GM12864 (cell line): Measurements from ENCODE around the gene PTPRM.

Source experiments
- DNase-seq: peaks from one replicate; pipeline ENCODE4 v3.0.0-alpha.2; 2011; ENCODE audit warnings: low read depth
- H3K4me3 ChIP-seq: 2 replicates; pipeline ENCODE4 v1.5.1; 2011; ENCODE audit warnings: mild to moderate bottlenecking, low read depth, low read length, control low read depth
- CTCF ChIP-seq: IDR thresholded peaks from 2 replicates; pipeline ENCODE4 v1.5.1; 2011; ENCODE audit warnings: low read depth, mild to moderate bottlenecking, moderate library complexity, low read length, control low read depth, inconsistent platforms; ENCODE audit errors: missing control alignments

The PTPRM gene

DNA sequence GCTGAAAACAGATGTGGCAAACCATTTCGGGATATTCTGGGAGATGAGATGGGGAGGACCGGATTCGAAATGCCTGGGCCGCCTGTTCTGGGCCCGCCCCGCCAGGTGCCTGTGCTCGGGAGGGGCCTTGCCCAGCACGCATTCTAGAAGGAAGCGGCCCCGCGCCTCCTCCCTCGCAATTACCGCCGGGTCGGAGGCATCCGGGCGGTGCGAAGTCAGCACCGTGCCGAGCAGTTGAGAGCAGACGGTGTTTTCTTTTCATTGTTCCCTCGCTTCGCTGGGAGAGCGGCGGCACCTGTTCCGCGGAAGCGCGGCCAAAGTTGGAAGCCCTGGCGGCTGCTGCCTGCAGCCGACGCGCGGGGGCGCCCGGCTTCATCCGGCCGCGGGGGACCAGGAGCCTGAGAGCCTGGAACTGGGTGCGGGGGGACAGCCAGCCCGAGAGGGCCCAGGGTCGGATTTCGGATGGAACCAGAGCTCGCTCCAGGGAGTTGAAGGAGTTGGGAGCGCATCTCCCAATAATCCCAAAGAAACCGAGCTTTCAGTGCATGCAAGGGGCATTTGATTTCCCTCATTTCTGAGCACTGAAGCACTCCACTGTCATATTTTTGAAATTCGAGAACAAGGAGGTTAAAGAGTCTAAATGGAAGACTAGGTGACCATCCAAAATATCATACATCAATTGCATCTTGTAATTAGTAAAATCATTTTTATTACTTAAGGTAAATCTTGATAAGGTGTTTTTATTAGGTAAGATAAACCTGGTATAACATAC is 800.3 kb downstream of the PTPRM start:
- peak; percentile 59 for TF ChIP-seq CTCF
- H3K4me3 ChIP-seq, result no peak overlapping the region
- no peak for DNase-seq

DNA sequence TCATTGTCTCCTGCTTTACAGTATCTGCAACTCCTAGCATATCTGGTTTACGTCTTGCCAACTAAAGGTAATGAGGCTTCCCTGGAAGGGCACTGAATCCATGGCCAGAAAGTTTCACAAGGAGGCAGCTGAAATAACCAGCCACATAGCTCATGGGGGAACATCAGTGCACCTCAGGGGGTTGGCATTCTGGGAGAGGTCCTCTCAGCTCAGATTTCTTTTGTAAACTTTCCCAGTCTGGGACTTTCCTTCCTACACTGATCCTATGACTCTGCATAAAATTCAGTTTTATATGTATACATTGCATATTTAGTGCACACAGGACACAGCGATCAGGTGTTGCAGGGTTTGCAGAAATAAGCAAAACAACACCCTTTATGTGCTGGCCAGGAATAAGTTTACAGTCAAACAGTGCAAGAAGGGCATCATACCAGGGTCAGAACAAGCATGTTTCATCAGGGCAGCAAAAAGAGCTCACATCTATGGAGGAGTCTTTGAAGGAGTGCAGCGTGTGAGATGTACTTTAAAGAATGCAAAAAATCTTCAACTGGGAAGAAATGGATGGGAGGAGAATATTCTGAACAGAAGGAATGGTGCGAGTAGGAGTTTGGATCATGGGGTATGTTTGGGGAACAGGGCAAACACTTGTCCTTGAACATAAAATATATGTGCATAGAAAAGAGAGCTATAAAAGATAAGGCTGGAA is 801.5 kb downstream of the PTPRM start:
- no peak for DNase-seq
- no peak overlapping the region for H3K4me3 ChIP-seq
- no peak for TF ChIP-seq CTCF

GRCh38 chr18:8373486-8373885 is 806.4 kb downstream of the PTPRM start:
- no peak for TF ChIP-seq CTCF
- DNase-seq, result no peak
- no peak overlapping the region for H3K4me3 ChIP-seq

GRCh38 chr18:8374676-8375075 is 807.6 kb downstream of the PTPRM start:
- no peak overlapping the region for H3K4me3 ChIP-seq
- DNase-seq, result no peak
- no peak for TF ChIP-seq CTCF

GRCh38 chr18:8375249-8375648 is 808.1 kb downstream of the PTPRM start:
- no peak for TF ChIP-seq CTCF
- DNase-seq, result no peak
- no peak overlapping the region for H3K4me3 ChIP-seq

DNA sequence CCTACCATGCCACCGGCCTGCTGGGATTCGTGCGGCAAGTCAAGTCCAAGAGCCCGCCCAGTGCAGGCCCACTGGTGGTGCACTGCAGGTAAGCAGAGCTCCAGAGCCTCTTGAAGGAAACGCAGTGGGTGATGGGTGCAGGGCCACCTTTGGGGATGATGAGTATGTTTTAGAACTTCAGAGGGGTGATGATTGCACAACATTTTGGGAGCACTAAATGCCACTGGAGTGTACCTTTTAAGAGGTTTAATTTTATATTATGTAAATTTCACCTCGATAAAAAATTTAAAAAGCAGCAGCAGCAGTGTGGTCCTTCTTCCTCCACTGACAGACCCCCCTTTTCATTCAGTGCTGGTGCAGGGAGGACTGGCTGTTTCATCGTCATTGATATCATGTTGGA is 809.0 kb downstream of the PTPRM start:
- H3K4me3 ChIP-seq, result no peak overlapping the region
- TF ChIP-seq CTCF, result no peak
- DNase-seq, result no peak
